ENCODE data around the gene DHX29. TPM values are rescaled to one million over a fixed set of nuclear protein-coding genes. Genes with fewer than 3 reads are reported as not detected.
A peak's percentile ranks its signal among the peaks of the same experiment; 100 is the strongest.

The DHX29 gene
- total RNA-seq, 1 donor from 2014 or later, result 17.4 TPM

DNA sequence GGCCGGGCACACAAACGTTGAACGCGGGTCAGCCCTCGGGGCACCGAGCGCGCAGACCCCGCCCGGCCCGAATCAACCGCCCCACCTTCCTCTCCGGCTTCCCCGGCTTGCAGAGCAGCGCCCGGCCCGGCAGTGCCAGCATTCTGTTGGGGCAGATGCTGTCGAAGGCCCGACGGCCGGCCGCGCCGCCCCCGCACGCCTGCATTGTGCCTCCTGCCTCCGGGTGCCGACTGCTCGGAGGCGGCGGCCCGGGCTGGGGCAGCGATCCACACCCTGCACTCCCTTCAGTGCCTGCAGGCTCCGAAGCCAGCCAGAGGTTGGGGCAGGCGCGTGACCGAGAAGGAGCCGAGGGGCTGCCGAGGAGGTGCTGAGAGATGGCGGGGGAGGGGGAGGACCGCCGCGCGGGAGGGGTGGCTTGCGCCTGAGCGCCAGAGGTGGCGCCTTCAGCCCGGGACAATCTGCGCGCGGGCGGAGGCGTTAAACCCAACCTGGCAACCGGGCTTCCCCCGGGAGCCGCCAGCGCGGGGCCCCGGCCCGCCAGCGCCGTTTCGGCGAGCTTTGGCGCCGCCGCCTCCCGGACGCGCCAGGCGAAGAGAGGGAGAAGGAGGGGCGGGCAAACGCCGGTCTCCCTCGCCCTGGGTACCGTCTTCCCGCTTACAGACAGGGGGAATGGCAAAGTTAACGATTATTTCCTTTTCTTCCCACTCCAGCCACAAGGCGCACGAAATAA is 80.4 kb downstream of the DHX29 start, which contains the start of gene MCIDAS:
TSS of gene MCIDAS (minus strand) at position 382 of the 730 bp plus-strand sequence. CDS start at position 205, 177 bp downstream.
- H3K36me3 Mint-ChIP-seq (ENCODE audit: low read depth), result no peaks in the 10 kb centered on the region
- TF ChIP-seq, protein P1, sequence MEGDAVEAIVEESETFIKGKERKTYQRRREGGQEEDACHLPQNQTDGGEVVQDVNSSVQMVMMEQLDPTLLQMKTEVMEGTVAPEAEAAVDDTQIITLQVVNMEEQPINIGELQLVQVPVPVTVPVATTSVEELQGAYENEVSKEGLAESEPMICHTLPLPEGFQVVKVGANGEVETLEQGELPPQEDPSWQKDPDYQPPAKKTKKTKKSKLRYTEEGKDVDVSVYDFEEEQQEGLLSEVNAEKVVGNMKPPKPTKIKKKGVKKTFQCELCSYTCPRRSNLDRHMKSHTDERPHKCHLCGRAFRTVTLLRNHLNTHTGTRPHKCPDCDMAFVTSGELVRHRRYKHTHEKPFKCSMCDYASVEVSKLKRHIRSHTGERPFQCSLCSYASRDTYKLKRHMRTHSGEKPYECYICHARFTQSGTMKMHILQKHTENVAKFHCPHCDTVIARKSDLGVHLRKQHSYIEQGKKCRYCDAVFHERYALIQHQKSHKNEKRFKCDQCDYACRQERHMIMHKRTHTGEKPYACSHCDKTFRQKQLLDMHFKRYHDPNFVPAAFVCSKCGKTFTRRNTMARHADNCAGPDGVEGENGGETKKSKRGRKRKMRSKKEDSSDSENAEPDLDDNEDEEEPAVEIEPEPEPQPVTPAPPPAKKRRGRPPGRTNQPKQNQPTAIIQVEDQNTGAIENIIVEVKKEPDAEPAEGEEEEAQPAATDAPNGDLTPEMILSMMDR (IDR thresholded peaks at IDR 0.05), result no peak
- POLR2A ChIA-PET, result no interaction called here
- peaks cover 49% of the 10 kb centered on the region for H3K4me1 Mint-ChIP-seq
- CTCF ChIA-PET, result no interaction called here
- ATAC-seq (ENCODE audit: low read depth) (peak; percentile 60), DNase-seq (peak; percentile 51)
- H3K27me3 Mint-ChIP-seq, result peaks cover 79% of the 10 kb centered on the region
- H3K27ac Mint-ChIP-seq, result no peak within 1 kb of the TSS
- H3K4me3 Mint-ChIP-seq, result peak within 1 kb of the TSS; percentile 72
- no peaks in the 10 kb centered on the region for H3K9me3 Mint-ChIP-seq
- intact Hi-C loops (cut with micrococcal nuclease), result loop anchor here (1.0 kb wide), 1 partner anchor 55 kb away; no protein-coding TSS in a partner anchor

DNA sequence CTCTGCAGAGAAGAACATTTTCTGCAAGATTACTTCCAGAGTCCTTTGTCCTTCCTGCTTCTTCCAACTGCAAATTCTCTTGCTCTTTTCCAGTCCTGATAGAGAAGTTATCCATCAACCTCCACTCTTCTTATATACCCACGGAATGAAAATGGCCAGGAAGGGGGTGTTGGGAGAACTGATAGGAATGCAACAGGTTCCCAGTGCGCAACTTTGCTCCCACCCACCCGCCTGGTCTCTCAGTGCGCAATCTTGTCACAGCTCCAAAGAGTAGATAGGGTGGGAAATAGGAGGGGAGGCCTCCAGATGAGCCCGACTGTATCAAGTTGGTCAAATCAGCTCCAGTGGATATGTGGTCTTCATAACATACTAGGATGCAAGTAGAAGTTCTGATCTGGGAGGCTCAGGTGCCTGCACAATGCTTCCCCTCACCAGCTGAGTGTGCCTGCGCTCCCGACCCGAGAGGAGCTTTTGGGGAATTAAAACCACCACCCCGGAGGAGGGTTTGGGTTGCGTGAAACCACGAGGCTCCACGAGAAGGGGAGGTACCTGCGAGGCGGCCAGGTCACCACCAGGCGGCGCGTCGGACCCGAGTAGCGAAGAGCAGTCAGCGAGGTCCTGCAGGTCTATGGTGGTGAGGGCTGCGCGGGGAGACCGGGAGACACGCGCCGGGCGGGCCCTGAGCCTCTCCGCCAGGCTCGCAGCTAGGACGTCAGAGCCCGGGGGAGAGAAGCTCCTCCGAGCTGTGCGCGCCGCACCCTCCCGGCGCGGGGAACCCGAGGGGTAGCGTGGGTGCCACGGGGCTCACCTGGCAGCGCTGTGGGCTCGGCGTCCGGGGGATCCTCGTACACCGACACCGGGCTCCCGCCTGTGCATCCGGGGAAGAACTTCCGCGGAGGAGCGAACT is 81.2 kb downstream of the DHX29 start:
- H3K4me3 Mint-ChIP-seq, result peak overlapping the region; percentile 66
- no peak overlapping the region for H3K27ac Mint-ChIP-seq
- no peaks in the 10 kb centered on the region for H3K36me3 Mint-ChIP-seq (ENCODE audit: low read depth)
- H3K4me1 Mint-ChIP-seq, result peaks cover 42% of the 10 kb centered on the region
- peaks cover 76% of the 10 kb centered on the region for H3K27me3 Mint-ChIP-seq
- CTCF ChIA-PET, result no interaction called here
- ATAC-seq (ENCODE audit: low read depth) (peak; percentile 38), DNase-seq (peak; percentile 38)
- TF ChIP-seq, protein P1 (IDR thresholded peaks at IDR 0.05), result no peak
- no peaks in the 10 kb centered on the region for H3K9me3 Mint-ChIP-seq
- POLR2A ChIA-PET, result no interaction called here
- intact Hi-C loops (cut with micrococcal nuclease), result no loop called here

DNA sequence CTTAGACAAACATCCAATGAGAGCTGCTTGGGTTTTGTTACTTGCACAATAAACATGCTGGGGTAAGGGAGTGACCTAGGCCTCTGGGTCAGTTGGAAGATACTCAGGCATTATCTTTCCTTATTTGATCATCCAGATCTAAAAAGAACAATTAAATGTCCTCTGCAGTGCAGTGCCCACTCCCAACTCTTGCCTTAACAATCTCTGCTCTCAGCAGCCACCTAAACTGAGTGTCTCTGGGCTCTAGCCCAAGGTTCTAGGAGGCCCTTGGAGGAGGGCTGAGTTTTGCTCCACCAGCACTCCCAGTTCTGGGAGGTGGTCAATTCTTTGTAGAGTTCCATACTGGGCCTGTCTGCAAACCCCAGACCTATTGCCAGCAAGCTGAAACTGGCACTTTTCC is 82.1 kb downstream of the DHX29 start:
- intact Hi-C loops (cut with micrococcal nuclease), result no loop called here
- Mint-ChIP-seq H3K36me3 (ENCODE audit: low read depth) (no peaks in the 10 kb centered on the region), H3K9me3 (no peaks in the 10 kb centered on the region), H3K4me3 (no peak overlapping the region), H3K4me1 (peaks cover 45% of the 10 kb centered on the region), H3K27ac (no peak overlapping the region), H3K27me3 (peaks cover 73% of the 10 kb centered on the region)
- TF ChIP-seq, protein P1 (IDR thresholded peaks at IDR 0.05), result no peak
- ChIA-PET CTCF (interaction anchor here (1.0 kb wide), 1 partner anchor 54 kb away, joined by 3 read pairs; no protein-coding TSS in a partner anchor), POLR2A (no interaction called here)
- ATAC-seq (ENCODE audit: low read depth), result no peak
- DNase-seq, result no peak

DNA sequence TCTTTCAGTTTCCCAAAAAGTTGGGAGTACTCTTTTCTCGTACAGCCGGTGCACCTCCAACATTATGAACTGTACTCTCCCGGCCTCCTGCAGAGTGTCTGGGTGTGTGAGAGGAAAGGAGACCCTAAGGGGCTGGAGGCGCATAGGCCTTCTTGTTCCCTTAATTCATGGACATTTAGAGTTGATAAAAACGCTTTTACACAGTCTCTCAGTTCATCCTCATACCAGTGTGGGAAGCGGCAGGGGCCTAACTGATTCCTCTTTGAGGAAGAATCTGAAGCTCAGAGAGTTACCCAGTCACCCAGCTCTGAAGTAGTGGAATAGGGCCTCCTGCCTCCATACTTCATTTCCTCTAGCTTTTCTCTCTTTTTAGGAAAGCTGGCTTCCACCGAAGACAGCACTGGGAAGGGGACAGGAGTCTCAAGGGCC is 83.7 kb downstream of the DHX29 start:
- ChIA-PET CTCF (interaction anchor here (1.1 kb wide), 1 partner anchor 11 kb away, joined by 3 read pairs; no protein-coding TSS in a partner anchor), POLR2A (interaction anchor here (0.6 kb wide), 1 partner anchor 914 kb away, joined by 3 read pairs; the partner anchor contains the start of gene ARL15)
- intact Hi-C loops (cut with micrococcal nuclease), result loop anchor here (1.0 kb wide), 1 partner anchor 7 kb away; no protein-coding TSS in a partner anchor
- no peak for DNase-seq
- H3K27ac Mint-ChIP-seq, result no peak overlapping the region
- no peak overlapping the region for H3K4me3 Mint-ChIP-seq
- H3K36me3 Mint-ChIP-seq (ENCODE audit: low read depth), result no peaks in the 10 kb centered on the region
- peaks cover 69% of the 10 kb centered on the region for H3K27me3 Mint-ChIP-seq
- no peak for ATAC-seq (ENCODE audit: low read depth)
- no peaks in the 10 kb centered on the region for H3K9me3 Mint-ChIP-seq
- TF ChIP-seq, protein P1 (IDR thresholded peaks at IDR 0.05), result no peak
- peaks cover 49% of the 10 kb centered on the region for H3K4me1 Mint-ChIP-seq
